ENCODE data around the gene ATG16L2. TPM values are rescaled to one million over a fixed set of nuclear protein-coding genes. Genes with fewer than 3 reads are reported as not detected.

Gene ATG16L2
- total and polyA plus RNA-seq, 2 of the 4 experiments (the other 2 are of a cell fraction): 1.3 to 12.7 TPM

DNA sequence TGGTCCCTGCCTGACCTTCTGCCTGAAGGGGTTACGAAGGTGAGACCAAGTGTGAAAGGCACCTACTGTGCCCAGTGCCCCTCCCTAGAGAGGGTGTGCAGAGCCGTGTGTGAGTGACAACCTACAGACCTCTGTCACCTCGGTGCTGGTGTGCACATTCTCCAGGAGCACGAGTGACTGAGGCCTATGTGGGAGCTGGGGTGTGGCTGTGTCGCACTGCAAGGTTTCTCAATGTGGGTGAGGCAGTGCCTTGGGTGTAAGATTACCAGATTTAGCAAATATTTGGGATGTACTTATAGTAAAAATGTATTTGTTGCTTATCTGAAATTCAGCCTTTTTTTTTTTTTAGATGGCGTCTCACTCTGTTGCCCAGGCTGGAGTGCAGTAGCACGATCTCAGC is 26.0 kb upstream of the ATG16L2 start:
- ChIA-PET POLR2A (ENCODE audit: unreplicated experiment) (interaction anchor here (0.7 kb wide), 1 partner anchor 32 kb away, joined by 4 read pairs; no protein-coding TSS in a partner anchor), CTCF (interaction anchor here (1.1 kb wide), 1 partner anchor 15 kb away, joined by 5 read pairs; no protein-coding TSS in a partner anchor)
- H2BK5ac ChIP-seq (ENCODE audit: low read depth, low read length, poor library complexity, severe bottlenecking): no peak overlapping the region
- no peaks in the 10 kb centered on the region for H3K36me3 ChIP-seq (ENCODE audit: control insufficient read depth, insufficient read depth, low read length)
- ATAC-seq (ENCODE audit: low read depth) (no peak), DNase-seq (no peak)
- H4K5ac ChIP-seq (ENCODE audit: low read depth, low read length): no peak overlapping the region
- H2BK120ac ChIP-seq (ENCODE audit: low read depth, low read length): no peak overlapping the region
- no peak overlapping the region for H3K4me2 ChIP-seq (ENCODE audit: low read depth, low read length)
- H3K27me3 ChIP-seq (ENCODE audit: control insufficient read depth, insufficient read depth, low read length): no peaks in the 10 kb centered on the region
- peaks cover 14% of the 10 kb centered on the region for H3K9me1 ChIP-seq (ENCODE audit: insufficient read depth, low read length)
- intact Hi-C loops (cut with micrococcal nuclease): no loop called here
- H3K4me1 ChIP-seq (ENCODE audit: control insufficient read depth, insufficient read depth, low read length): peaks cover 11% of the 10 kb centered on the region
- in situ Hi-C loops (cut with MboI; ENCODE audit: low sequenced_read_pairs): no loop called here
- H3K14ac ChIP-seq (replicated peaks; ENCODE audit: low read depth, low read length): no peak overlapping the region
- WGBS, 2 experiments (ENCODE audit: extremely low coverage in 2 of 2, insufficient read length in 1 of 2): 83% methylated on average over 2 of the region's 7 CpGs; no CpG with 5 or more reads in 1 of the 2 experiments
- BruUV-seq (replicated peaks): no TSS peak
- H4K20me1 ChIP-seq (ENCODE audit: insufficient read depth, low read length): no peaks in the 10 kb centered on the region
- H3K23ac ChIP-seq (ENCODE audit: low read depth, low read length): no peak overlapping the region
- no peak overlapping the region for H3K4me3 ChIP-seq (ENCODE audit: insufficient read depth, low read depth, low read length)
- peak overlapping the region; percentile 24; the same call in 1 of the 2 replicates for H2AK5ac ChIP-seq (ENCODE audit: low read depth, low read length)
- no peak overlapping the region for H3K9ac ChIP-seq (ENCODE audit: low read depth, low read length)
- H2AK9ac ChIP-seq (replicated peaks; ENCODE audit: low read depth, low read length, poor library complexity): no peak overlapping the region
- no peak overlapping the region for H3K27ac ChIP-seq (ENCODE audit: insufficient read depth, low read length)
- no peaks in the 10 kb centered on the region for H3K9me3 ChIP-seq (ENCODE audit: control insufficient read depth, insufficient read depth, low read length)
- H3K56ac ChIP-seq (ENCODE audit: extremely low read depth, insufficient read depth, low read length): no peak overlapping the region
- peaks cover 0 to 10% of the 10 kb centered on the region in 2 experiments; a peak in 1 of 4 replicates for H3K79me1 ChIP-seq (ENCODE audit: low read depth in 1 of 2, low read length in 2 of 2)
- H3K4ac ChIP-seq (ENCODE audit: low read depth, low read length): no peak overlapping the region
- H2BK20ac ChIP-seq (ENCODE audit: low read depth, low read length): no peak overlapping the region
- no peak overlapping the region for H3K18ac ChIP-seq (ENCODE audit: low read depth, low read length)
- H2BK15ac ChIP-seq (ENCODE audit: low read depth, low read length): no peak overlapping the region
- dilution Hi-C loops (cut with HindIII; ENCODE audit: low sequenced_read_pairs, unreplicated experiment): no loop called here
- TF ChIP-seq CHD1 (IDR thresholded peaks at IDR 0.05; ENCODE audit: low read depth, low read length) (no peak), POLR2A (IDR thresholded peaks at IDR 0.05; ENCODE audit: low read depth, low read length) (no peak), MAZ (IDR thresholded peaks at IDR 0.05; ENCODE audit: borderline replicate concordance, low read depth, low read length) (no peak), SMC3 (IDR thresholded peaks at IDR 0.05; ENCODE audit: low read depth, low read length) (no peak), BHLHE40 (IDR thresholded peaks at IDR 0.05; ENCODE audit: low read depth, low read length) (no peak)
- TF ChIP-seq, protein P1, sequence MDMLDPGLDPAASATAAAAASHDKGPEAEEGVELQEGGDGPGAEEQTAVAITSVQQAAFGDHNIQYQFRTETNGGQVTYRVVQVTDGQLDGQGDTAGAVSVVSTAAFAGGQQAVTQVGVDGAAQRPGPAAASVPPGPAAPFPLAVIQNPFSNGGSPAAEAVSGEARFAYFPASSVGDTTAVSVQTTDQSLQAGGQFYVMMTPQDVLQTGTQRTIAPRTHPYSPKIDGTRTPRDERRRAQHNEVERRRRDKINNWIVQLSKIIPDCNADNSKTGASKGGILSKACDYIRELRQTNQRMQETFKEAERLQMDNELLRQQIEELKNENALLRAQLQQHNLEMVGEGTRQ (IDR thresholded peaks at IDR 0.05; ENCODE audit: low read depth, low read length): no peak
- H4K8ac ChIP-seq (ENCODE audit: low read depth in 2 of 2, low read length in 2 of 2): no peak overlapping the region
- no peak overlapping the region for H2AFZ ChIP-seq (replicated peaks; ENCODE audit: low read length, poor library complexity)
- H4K91ac ChIP-seq (ENCODE audit: insufficient read depth, low read depth, low read length): no peak overlapping the region

Measured in IMR-90 (cell line).